ENCODE data around the gene DLGAP1. TPM values are rescaled to one million over a fixed set of nuclear protein-coding genes. Genes with fewer than 3 reads are reported as not detected.

The DLGAP1 gene
- total and polyA plus RNA-seq, 2 of the 13 experiments (the other 11 are each of a cell fraction or from before 2014, with no cell fraction given) = 0.01 TPM; not detected in 1

DNA sequence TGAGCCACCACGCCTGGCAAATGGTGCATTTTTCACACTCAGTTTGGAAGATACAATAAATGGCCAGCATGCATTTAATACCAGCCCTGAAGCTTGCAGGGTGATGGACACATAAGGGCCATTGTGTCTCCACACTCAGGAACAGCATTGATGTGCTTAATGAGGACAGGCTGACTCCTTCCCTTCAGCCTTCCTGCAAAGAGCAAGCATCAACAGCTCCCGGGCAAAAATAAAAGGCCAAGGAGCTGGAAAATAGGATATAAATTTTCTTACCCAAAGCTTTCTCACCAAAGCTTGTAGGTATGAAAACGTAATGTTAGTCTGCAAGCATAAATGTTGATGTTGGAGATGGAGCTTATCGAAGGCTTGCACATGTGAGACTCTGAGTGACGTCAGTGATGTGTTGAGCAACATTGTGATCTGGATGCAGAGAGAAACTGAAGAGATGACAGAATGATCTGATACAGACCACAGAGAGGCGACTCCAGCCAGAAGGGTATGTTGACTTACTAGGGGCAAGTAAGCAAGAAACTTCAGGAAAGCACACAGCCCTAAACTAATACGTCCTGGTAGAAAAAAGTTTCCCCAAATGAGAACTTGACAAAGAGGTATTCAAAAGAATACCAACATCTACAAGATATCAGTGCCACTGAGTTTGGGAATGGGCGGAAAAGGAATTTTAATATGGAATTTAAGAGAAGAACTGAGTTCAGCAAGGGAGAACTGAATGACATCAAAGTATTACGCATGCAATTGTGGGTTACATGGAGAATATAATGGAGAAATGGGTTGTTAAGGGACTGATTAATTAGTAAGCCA lies 748.6 kb downstream of the DLGAP1 start:
- no peak overlapping the region for H3K4me3 ChIP-seq (replicated peaks in 1 of 3; ENCODE audit: insufficient read depth in 1 of 3, low read depth in 2 of 3, low read length in 3 of 3)
- ATAC-seq = no peak
- H3K4me1 ChIP-seq (ENCODE audit: insufficient read depth, low read length) = peaks cover 7% of the 10 kb centered on the region
- no peaks in the 10 kb centered on the region for H3K79me2 ChIP-seq (ENCODE audit: insufficient read depth, low read length)
- CTCF ChIA-PET (ENCODE audit: low intra/inter-chr PET ratio, low total read pairs) = no interaction called here
- H3K9ac ChIP-seq (ENCODE audit: insufficient read depth, low read depth, low read length) = no peak overlapping the region
- no peak overlapping the region for H2AFZ ChIP-seq (ENCODE audit: low read length)
- POLR2A ChIA-PET = no interaction called here
- no peak overlapping the region for H3K27ac ChIP-seq (ENCODE audit: extremely low read length, insufficient read depth, low read length)
- 30% methylated on average over 9 of the region's 9 CpGs for WGBS (ENCODE audit: low lambda C conversion rate)
- TF ChIP-seq ZNF572 (CRISPR knock-in tag; IDR thresholded peaks at IDR 0.05) (no peak), ZNF451 (CRISPR knock-in tag; IDR thresholded peaks at IDR 0.05) (no peak), NCOA2 (CRISPR knock-in tag; IDR thresholded peaks at IDR 0.05) (no peak), CREB1 (IDR thresholded peaks at IDR 0.05) (peak; percentile 90), CREB1 (CRISPR knock-in tag; IDR thresholded peaks at IDR 0.05) (no peak), GZF1 (CRISPR knock-in tag; IDR thresholded peaks at IDR 0.05) (no peak), ZNF331 (CRISPR knock-in tag; IDR thresholded peaks at IDR 0.05) (no peak), GFI1 (CRISPR knock-in tag; IDR thresholded peaks at IDR 0.05; ENCODE audit: borderline replicate concordance) (no peak), ZFAT (CRISPR knock-in tag; conservative IDR thresholded peaks at IDR 0.05) (no peak), ATF7 (IDR thresholded peaks at IDR 0.05) (peak; percentile 68; the same call in 1 of the 2 replicates), ATF7 (CRISPR knock-in tag; IDR thresholded peaks at IDR 0.05) (no peak), SSRP1 (CRISPR knock-in tag; IDR thresholded peaks at IDR 0.05) (no peak), KDM2A (CRISPR knock-in tag; IDR thresholded peaks at IDR 0.05; ENCODE audit: borderline replicate concordance, low read depth) (no peak), ZNF678 (CRISPR knock-in tag; IDR thresholded peaks at IDR 0.05) (no peak), CEBPB (IDR thresholded peaks at IDR 0.05; ENCODE audit: borderline replicate concordance, low read depth, low read length) (peak; percentile 66; the same call in 1 of the 2 replicates), ZNF317 (CRISPR knock-in tag; IDR thresholded peaks at IDR 0.05) (no peak), NR2F1 (CRISPR knock-in tag; IDR thresholded peaks at IDR 0.05) (no peak)
- TF ChIP-seq, protein P1, sequence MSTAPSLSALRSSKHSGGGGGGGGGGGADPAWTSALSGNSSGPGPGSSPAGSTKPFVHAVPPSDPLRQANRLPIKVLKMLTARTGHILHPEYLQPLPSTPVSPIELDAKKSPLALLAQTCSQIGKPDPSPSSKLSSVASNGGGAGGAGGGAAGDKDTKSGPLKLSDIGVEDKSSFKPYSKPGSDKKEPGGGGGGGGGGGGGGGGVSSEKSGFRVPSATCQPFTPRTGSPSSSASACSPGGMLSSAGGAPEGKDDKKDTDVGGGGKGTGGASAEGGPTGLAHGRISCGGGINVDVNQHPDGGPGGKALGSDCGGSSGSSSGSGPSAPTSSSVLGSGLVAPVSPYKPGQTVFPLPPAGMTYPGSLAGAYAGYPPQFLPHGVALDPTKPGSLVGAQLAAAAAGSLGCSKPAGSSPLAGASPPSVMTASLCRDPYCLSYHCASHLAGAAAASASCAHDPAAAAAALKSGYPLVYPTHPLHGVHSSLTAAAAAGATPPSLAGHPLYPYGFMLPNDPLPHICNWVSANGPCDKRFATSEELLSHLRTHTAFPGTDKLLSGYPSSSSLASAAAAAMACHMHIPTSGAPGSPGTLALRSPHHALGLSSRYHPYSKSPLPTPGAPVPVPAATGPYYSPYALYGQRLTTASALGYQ (CRISPR knock-in tag; IDR thresholded peaks at IDR 0.05) = no peak
- TF ChIP-seq, protein P2, sequence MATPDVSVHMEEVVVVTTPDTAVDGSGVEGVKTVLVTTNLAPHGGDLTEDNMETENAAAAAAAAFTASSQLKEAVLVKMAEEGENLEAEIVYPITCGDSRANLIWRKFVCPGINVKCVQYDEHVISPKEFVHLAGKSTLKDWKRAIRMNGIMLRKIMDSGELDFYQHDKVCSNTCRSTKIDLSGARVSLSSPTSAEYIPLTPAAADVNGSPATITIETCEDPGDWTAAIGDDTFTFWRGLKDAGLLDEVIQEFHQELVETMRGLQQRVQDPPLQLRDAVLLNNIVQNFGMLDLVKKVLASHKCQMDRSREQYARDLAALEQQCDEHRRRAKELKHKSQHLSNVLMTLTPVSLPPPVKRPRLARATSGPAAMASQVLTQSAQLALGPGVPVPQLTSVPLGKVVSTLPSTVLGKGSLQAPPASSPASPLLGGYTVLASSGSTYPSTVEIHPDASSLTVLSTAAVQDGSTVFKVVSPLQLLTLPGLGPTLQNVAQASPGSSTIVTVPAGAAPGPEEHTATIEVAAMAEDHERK (CRISPR knock-in tag; IDR thresholded peaks at IDR 0.05; ENCODE audit: low read depth) = no peak
- no peaks in the 10 kb centered on the region; a peak in 1 of 5 replicates for H3K27me3 ChIP-seq (ENCODE audit: control insufficient read depth in 1 of 2, insufficient read depth in 2 of 2, low read length in 2 of 2)
- intact Hi-C loops (cut with micrococcal nuclease; ENCODE audit: unreplicated experiment) (no loop called here), in situ Hi-C loops (cut with HindIII; ENCODE audit: extremely low pct_ligation_motif_present, low pct_unique_long_range_greater_than_20kb) (no loop called here)
- H4K20me1 ChIP-seq (ENCODE audit: insufficient read depth, low read length) = no peaks in the 10 kb centered on the region
- no peaks in the 10 kb centered on the region for H3K36me3 ChIP-seq (replicated peaks in 1 of 2; ENCODE audit: control insufficient read depth in 1 of 2, insufficient read depth in 2 of 2, low read length in 2 of 2)
- FAIRE-seq = no peak
- no peak for DNase-seq (ENCODE audit: low spot score)
- no TSS peak for BruUV-seq (replicated peaks)
- H3K9me3 ChIP-seq (ENCODE audit: low read length) = no peaks in the 10 kb centered on the region
- no peak overlapping the region for H3K4me2 ChIP-seq (ENCODE audit: low read depth, low read length)

Data from HepG2 (cell line).